ENCODE data around the gene CHCHD1.
"Not testable (repeated sequence)": the region's sequence is repeated elsewhere in the genome, so short reads cannot be mapped to it uniquely, and the experiment has no call there.

The CHCHD1 gene

GRCh38 chr10:73781879-73782748 is at the start of gene CHCHD1:
TSS of gene CHCHD1 (plus strand) at chr10:73782048. CDS start at chr10:73782076, 28 bp downstream.
- peak; percentile 46 for DNase-seq

- no peak for DNase-seq
Measured at GRCh38 chr10:73732426-73732825, 49.4 kb upstream of the CHCHD1 start.

GRCh38 chr10:73732931-73733623 is 48.8 kb upstream of the CHCHD1 start:
- no peak for DNase-seq

- DNase-seq: no peak
Measured at GRCh38 chr10:73734028-73734720, 47.7 kb upstream of the CHCHD1 start.

GRCh38 chr10:73734796-73735305 is 47.0 kb upstream of the CHCHD1 start:
- DNase-seq: no peak

GRCh38 chr10:73740501-73741254 is 41.2 kb upstream of the CHCHD1 start:
- DNase-seq: not testable (repeated sequence)

GRCh38 chr10:73742454-73742734 is 39.5 kb upstream of the CHCHD1 start:
- no peak for DNase-seq

- DNase-seq: no peak
Measured at GRCh38 chr10:73743327-73743904, 38.4 kb upstream of the CHCHD1 start.

GRCh38 chr10:73743905-73744663 is 37.8 kb upstream of the CHCHD1 start, which contains the start of gene SEC24C:
TSS of gene SEC24C (plus strand) at chr10:73744372. CDS start at chr10:73746833, 2,461 bp downstream.
- peak; percentile 91 for DNase-seq

- DNase-seq: no peak
Measured at GRCh38 chr10:73744664-73744975, 37.2 kb upstream of the CHCHD1 start.

- no peak for DNase-seq
Measured at GRCh38 chr10:73746721-73747120, 35.1 kb upstream of the CHCHD1 start.

GRCh38 chr10:73750819-73751218 is 31.0 kb upstream of the CHCHD1 start:
- DNase-seq: no peak

- DNase-seq: no peak
Measured at GRCh38 chr10:73756183-73756582, 25.7 kb upstream of the CHCHD1 start.

GRCh38 chr10:73758704-73759511 is 22.9 kb upstream of the CHCHD1 start:
- DNase-seq: no peak

- DNase-seq: no peak
Measured at GRCh38 chr10:73759512-73760115, 22.2 kb upstream of the CHCHD1 start.

- no peak for DNase-seq
Measured at GRCh38 chr10:73761781-73762180, 20.1 kb upstream of the CHCHD1 start.

GRCh38 chr10:73762915-73763314 is 18.9 kb upstream of the CHCHD1 start:
- DNase-seq: no peak

GRCh38 chr10:73763343-73763742 is 18.5 kb upstream of the CHCHD1 start:
- no peak for DNase-seq

- no peak for DNase-seq
Measured at GRCh38 chr10:73765066-73765465, 16.8 kb upstream of the CHCHD1 start.

- DNase-seq: no peak
Measured at GRCh38 chr10:73768881-73769280, 13.0 kb upstream of the CHCHD1 start.

All from NCI-H1694 (cell line).